HG03342 (cell line): Measurements from ENCODE around the gene CXorf49B.

ENCODE experiments used
- ATAC-seq: cut with Tn5 transposase; IDR thresholded peaks from one replicate; pipeline ENCODE4 v1.9.1; 2021; ENCODE audit warnings: mild to moderate bottlenecking, moderate library complexity; ENCODE audit not compliant: unreplicated experiment

Gene CXorf49B

DNA sequence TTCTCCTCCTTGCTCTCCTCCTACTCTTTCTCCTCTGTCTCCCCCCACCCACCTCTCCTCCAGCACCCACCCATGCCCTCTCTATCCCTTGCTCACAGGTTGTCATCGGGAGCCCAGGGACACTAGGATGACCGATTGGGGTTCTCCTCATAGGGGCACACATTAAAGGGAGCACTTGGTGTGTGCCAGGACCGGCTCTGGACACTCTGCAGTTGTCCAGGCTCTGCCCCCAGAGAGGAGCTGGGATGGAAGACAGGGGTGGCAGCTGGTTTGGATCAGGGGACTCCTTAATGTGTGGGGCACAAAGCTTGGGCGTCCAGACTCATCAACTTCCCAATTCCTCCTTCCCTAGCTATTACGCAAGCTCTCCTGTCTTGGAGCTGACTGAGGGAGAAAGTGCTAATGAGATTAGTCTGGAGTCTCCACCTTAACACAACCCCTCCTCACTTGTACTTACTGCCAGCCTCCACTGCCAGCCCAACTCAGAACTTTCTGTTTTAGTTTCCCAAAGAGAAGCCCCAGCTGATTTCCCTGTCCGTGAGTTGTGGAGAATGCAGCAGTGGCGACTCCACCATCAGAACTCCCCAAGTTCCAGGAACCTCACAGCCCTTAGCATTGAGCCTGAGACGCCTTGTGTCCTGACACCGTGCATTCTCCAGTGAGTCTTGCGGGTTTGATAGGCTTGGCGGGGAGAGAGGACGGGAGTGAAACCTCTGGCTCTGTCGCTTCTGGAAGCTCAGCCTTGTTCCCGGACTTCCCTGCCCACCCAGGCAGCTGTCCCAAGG, 52.2 kb downstream of the CXorf49B start:
- ATAC-seq, result no peak

DNA sequence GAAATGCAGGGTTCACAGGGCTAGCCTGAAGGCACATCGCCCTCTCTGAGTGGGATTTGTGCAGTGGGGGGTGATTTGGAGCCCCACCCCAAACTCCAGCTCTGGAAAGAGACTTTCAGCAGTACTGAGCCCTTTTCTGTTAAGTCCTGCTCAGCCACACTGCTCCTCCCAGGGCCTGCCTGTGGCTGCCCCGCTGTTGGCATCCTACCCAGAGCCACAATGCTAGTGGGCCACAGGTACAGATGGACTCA, 52.7 kb downstream of the CXorf49B start:
- ATAC-seq, result no peak
